Measurements from ENCODE around the gene STK32B. TPM values are rescaled to one million over a fixed set of nuclear protein-coding genes. Genes with fewer than 3 reads are reported as not detected.

Gene STK32B
- total RNA-seq, 3 donors from 2014 or later = 2.2 to 5.0 (median 4.6) TPM

DNA sequence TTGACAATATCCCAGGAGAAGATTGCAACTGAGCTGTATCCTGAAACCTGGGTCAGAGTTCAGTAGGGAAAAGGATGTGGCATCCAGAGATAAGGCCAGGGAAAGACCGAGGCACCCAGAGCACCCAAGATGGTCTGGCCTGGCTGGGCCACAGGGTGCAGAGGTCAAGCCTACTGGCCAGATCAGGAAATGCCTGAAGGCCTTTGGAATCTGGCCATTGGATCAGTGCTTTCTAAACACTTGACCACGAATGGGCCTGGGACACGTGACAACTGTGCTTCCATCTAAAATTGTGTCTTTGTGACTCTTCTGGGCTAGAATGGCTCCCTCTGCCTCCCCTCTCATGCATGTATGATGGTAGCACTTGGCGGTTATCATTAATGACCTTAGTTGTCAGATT, 340.2 kb downstream of the STK32B start:
- DNase-seq (ENCODE audit: low spot score in 2 of 2) = no peak
- intact Hi-C loops (cut with DNase I; ENCODE audit: low total_unique reads) = no loop called here

DNA sequence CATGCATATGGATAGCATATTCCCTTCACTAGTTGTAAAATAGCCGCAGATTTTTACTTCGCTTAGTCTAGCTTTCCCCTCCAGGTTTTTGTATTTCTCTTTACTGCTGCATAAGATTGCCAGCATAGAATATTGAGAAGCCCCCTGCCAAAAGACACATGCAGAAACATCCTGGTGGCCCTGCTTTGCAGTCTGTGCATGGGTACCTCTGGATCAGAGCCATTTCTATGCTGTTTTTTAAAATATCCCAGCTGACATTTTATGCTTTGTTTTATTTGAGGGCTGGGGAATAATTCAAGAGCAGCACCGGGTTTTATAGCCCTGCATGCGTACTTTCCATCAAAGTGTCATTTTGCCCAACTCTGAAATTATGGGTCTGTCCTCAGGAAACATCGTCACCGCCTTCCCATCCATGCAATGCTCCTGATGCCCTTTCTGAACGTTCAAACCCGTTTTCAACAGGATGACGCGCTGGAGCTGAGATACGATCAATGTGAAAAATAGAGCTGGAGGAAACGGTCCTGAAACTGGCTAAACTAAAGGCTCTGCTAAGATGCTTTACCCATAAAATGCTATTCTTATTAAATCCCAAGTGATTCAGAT, 342.7 kb downstream of the STK32B start:
- no peak overlapping the region for H3K4me3 ChIP-seq
- H3K27me3 ChIP-seq = no peaks in the 10 kb centered on the region
- no peak for TF ChIP-seq POLR2A (IDR thresholded peaks at IDR 0.05)
- TF ChIP-seq, protein P1, sequence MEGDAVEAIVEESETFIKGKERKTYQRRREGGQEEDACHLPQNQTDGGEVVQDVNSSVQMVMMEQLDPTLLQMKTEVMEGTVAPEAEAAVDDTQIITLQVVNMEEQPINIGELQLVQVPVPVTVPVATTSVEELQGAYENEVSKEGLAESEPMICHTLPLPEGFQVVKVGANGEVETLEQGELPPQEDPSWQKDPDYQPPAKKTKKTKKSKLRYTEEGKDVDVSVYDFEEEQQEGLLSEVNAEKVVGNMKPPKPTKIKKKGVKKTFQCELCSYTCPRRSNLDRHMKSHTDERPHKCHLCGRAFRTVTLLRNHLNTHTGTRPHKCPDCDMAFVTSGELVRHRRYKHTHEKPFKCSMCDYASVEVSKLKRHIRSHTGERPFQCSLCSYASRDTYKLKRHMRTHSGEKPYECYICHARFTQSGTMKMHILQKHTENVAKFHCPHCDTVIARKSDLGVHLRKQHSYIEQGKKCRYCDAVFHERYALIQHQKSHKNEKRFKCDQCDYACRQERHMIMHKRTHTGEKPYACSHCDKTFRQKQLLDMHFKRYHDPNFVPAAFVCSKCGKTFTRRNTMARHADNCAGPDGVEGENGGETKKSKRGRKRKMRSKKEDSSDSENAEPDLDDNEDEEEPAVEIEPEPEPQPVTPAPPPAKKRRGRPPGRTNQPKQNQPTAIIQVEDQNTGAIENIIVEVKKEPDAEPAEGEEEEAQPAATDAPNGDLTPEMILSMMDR (IDR thresholded peaks at IDR 0.05) = no peak
- no peak for TF ChIP-seq POLR2AphosphoS5 (IDR thresholded peaks at IDR 0.05)
- H3K4me1 ChIP-seq = no peaks in the 10 kb centered on the region
- H3K27ac ChIP-seq = no peak overlapping the region
- no peaks in the 10 kb centered on the region for H3K9me3 ChIP-seq
- no peaks in the 10 kb centered on the region for H3K36me3 ChIP-seq
- no peak for DNase-seq (ENCODE audit: low spot score in 2 of 2)
- intact Hi-C loops (cut with DNase I; ENCODE audit: low total_unique reads) = no loop called here

More for the DNA sequence above, 340.2 kb downstream of the STK32B start:
- TF ChIP-seq, protein P1 (IDR thresholded peaks at IDR 0.05) = no peak
- Histone ChIP-seq H3K36me3 (no peaks in the 10 kb centered on the region), H3K27ac (no peak overlapping the region), H3K9me3 (no peaks in the 10 kb centered on the region), H3K4me1 (no peaks in the 10 kb centered on the region), H3K4me3 (no peak overlapping the region), H3K27me3 (no peaks in the 10 kb centered on the region)

DNA sequence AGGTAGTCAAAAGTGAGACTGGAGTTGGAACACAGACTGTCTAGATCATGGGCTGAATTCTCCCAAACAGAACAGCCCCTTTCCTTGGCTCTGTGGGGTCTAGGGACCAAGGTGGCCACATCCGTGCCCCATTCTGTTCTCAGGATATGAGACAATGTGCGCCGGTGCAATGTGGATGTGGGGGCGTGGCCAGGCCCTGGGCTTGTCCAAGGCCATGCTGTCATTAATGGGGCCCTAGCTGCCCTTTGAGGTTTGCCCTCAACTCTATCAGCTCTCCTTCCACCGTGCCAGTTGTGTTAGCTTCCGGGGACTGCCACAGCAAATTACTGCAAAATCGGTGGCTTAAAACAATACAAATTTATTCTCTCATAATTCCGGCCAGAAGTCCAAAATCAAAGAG, 344.5 kb downstream of the STK32B start:
- no peak for DNase-seq (ENCODE audit: low spot score in 2 of 2)
- Histone ChIP-seq H3K27ac (no peak overlapping the region), H3K9me3 (no peaks in the 10 kb centered on the region), H3K4me1 (no peaks in the 10 kb centered on the region), H3K36me3 (no peaks in the 10 kb centered on the region), H3K27me3 (no peaks in the 10 kb centered on the region), H3K4me3 (no peak overlapping the region)
- intact Hi-C loops (cut with DNase I; ENCODE audit: low total_unique reads) = no loop called here
- TF ChIP-seq, protein P1 (IDR thresholded peaks at IDR 0.05) = no peak
- TF ChIP-seq POLR2A (IDR thresholded peaks at IDR 0.05) = no peak
- no peak for TF ChIP-seq POLR2AphosphoS5 (IDR thresholded peaks at IDR 0.05)

DNA sequence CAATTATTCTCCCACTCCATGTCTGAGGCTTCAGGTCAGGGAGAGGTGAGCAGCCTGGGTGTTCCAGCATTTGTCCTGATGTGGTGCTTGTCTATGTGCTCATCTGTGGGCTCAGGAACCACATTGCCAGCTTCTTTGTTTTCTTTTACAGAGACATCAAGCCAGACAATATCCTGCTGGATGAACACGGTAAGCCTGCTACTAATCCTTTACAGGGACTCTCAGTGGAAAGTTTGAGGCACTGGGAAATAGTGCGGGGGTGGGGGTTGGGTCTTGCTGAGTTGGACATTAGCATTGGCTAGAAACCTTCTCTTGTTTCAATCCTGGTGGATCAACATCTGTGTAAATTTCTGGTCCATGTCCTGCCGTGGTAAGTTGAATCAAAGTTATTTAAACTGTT, 346.8 kb downstream of the STK32B start:
- Histone ChIP-seq H3K27ac (no peak overlapping the region), H3K36me3 (no peaks in the 10 kb centered on the region), H3K9me3 (peaks cover 4 to 8% of the 10 kb centered on the region in 2 donors), H3K4me1 (no peaks in the 10 kb centered on the region), H3K27me3 (no peaks in the 10 kb centered on the region), H3K4me3 (no peak overlapping the region)
- TF ChIP-seq POLR2A (IDR thresholded peaks at IDR 0.05) (no peak), POLR2AphosphoS5 (IDR thresholded peaks at IDR 0.05) (no peak)
- TF ChIP-seq, protein P1 (IDR thresholded peaks at IDR 0.05) = no peak
- DNase-seq (ENCODE audit: low spot score in 2 of 2) = no peak
- intact Hi-C loops (cut with DNase I; ENCODE audit: low total_unique reads) = no loop called here

DNA sequence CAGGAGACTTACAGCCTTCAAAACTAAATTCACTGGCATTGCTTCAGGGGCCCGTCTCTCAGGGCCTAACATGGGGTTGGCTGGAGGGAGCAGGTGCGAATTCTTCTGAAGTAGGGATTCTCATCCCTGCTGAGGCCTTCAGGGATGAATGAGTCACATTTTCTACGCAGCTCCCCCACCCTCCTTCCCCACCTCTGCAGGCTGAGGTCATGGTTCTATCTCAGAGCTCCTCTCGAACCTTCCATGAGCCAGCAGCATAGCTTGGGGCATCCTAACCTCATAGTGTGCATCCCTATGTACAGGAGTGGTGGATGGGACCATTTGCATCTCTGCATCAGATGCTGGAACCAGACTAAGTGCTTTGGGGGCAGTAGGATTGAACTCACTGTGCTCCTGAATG, 347.8 kb downstream of the STK32B start:
- intact Hi-C loops (cut with DNase I; ENCODE audit: low total_unique reads) = no loop called here
- DNase-seq (ENCODE audit: low spot score in 2 of 2) = no peak

More for the DNA sequence above, 347.8 kb downstream of the STK32B start:
- no peak overlapping the region for H3K27ac ChIP-seq
- H3K9me3 ChIP-seq = peaks cover 4 to 8% of the 10 kb centered on the region in 2 donors
- TF ChIP-seq, protein P1 (IDR thresholded peaks at IDR 0.05) = no peak
- no peak for TF ChIP-seq POLR2A (IDR thresholded peaks at IDR 0.05)
- no peak for TF ChIP-seq POLR2AphosphoS5 (IDR thresholded peaks at IDR 0.05)
- no peaks in the 10 kb centered on the region for H3K27me3 ChIP-seq
- H3K36me3 ChIP-seq = no peaks in the 10 kb centered on the region
- H3K4me3 ChIP-seq = no peak overlapping the region
- no peaks in the 10 kb centered on the region for H3K4me1 ChIP-seq
